GM19324 (cell line): ENCODE results near the gene LAMA1.
"Not testable (repeated sequence)": the region's sequence is repeated elsewhere in the genome, so short reads cannot be mapped to it uniquely, and the experiment has no call there.

Experiments used
- ATAC-seq: cut with Tn5 transposase; IDR thresholded peaks from one replicate; pipeline ENCODE4 v1.9.1; 2021; ENCODE audit warnings: mild to moderate bottlenecking, moderate library complexity; ENCODE audit not compliant: unreplicated experiment, low FRiP score

LAMA1 gene, protein sequence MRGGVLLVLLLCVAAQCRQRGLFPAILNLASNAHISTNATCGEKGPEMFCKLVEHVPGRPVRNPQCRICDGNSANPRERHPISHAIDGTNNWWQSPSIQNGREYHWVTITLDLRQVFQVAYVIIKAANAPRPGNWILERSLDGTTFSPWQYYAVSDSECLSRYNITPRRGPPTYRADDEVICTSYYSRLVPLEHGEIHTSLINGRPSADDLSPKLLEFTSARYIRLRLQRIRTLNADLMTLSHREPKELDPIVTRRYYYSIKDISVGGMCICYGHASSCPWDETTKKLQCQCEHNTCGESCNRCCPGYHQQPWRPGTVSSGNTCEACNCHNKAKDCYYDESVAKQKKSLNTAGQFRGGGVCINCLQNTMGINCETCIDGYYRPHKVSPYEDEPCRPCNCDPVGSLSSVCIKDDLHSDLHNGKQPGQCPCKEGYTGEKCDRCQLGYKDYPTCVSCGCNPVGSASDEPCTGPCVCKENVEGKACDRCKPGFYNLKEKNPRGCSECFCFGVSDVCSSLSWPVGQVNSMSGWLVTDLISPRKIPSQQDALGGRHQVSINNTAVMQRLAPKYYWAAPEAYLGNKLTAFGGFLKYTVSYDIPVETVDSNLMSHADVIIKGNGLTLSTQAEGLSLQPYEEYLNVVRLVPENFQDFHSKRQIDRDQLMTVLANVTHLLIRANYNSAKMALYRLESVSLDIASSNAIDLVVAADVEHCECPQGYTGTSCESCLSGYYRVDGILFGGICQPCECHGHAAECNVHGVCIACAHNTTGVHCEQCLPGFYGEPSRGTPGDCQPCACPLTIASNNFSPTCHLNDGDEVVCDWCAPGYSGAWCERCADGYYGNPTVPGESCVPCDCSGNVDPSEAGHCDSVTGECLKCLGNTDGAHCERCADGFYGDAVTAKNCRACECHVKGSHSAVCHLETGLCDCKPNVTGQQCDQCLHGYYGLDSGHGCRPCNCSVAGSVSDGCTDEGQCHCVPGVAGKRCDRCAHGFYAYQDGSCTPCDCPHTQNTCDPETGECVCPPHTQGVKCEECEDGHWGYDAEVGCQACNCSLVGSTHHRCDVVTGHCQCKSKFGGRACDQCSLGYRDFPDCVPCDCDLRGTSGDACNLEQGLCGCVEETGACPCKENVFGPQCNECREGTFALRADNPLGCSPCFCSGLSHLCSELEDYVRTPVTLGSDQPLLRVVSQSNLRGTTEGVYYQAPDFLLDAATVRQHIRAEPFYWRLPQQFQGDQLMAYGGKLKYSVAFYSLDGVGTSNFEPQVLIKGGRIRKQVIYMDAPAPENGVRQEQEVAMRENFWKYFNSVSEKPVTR (N-terminal part only)

DNA sequence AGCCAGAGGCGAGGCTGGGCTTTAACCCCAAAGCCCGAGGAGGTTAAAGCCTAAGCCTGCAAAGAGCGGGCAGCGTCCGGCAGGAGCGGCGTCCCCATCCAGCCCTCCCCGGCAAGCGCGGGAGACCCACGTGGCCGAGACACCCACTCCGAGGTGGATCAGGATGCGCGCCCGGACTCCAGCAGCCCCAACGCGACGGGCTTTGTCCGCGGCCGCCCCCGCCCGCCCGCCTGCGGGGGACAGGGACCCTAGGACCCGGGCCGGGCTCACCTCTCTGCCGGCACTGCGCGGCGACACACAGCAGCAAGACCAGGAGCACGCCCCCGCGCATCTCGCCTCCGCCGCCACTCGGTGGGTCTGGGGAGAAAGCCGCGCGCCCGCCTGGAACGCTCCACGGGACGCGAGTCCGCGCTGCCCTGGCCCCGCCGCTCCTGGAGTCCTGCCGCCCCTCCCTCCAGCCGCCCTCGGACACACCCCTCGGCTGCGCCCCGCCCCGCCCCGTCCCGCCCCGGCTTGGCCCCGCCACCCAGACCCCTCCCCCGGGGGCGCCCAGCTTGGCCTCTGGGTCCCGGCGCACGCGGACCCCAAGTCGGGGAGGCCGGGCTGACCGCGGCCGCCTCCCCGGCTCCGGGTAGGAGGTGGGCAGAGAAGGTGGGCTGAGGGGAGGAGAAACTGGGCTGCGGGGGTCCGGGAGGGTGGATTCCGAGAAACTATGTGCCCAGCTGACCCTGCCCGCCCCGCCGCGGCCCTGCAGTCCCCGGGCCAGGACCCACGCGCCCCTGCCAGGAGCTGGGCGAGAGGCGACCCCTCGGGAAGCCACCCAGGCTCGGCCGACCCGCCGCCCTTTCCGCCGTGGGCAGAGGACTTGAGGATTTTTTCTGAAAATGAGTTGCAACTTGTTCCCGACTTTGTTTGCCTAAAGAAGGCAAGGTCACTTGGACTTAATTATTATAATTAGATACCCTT lies at the start of gene LAMA1:
Gene LAMA1, minus strand, starts transcription at position 408 of the 966 bp plus-strand sequence. Its CDS starts 77 bp downstream, at position 331.
- no peak for ATAC-seq

DNA sequence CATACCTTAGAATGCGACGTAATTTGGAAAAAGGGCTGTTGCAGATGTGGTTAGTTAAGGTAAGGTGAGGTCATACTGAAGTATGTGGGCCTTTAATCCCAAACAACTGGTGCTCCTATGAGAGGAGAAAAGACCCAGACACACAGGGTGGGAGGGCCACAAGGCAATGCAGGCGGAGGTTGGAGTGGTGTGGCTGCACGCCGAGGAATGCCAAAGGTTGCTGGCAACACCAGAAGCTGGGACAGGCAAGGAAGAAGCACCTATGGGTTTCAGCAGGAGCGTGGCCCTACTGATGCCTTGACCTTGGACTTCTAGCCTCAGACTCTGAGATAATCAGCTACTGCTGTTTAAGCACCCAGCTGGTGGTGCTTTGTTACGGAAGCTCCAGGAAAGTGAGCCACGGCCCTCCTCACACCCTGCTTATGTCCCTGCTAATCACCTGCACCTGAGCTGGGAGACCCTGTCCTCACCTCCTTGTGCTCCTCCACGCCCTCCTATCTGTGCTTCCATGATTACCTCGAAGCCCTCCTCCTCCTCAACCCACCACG lies 48.3 kb upstream of the LAMA1 start:
- no peak for ATAC-seq

DNA sequence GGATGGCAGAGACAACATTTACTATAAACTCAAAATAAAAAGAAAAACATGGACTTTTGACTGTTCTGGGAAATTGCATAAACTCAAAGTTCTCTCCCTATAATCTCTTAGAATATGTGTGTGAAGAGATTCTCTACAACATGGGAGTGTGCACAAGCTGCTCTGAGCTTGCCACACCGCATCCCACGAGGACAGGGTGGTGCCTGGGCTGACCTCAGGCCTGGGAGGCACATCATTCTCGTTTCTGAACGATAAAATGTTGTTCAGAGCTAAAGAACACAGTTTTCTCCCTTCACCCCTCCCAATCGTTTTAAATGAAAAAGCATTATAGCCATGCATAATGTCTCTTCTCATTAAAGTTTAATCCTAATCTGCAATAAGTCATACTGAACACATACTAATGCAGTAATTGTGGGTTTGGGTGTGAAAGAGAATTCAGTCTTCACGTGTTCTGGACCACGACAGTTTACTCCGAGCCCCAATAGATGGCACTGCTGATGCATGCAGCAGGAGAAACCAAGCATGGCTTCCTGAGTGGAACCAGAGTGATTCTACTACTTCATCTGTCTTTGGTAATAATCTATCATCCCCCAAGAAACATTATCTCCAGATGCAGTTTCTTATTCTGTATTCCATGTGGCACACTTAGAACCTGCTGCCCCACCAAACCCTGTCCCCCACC lies 46.9 kb upstream of the LAMA1 start:
- no peak for ATAC-seq

DNA sequence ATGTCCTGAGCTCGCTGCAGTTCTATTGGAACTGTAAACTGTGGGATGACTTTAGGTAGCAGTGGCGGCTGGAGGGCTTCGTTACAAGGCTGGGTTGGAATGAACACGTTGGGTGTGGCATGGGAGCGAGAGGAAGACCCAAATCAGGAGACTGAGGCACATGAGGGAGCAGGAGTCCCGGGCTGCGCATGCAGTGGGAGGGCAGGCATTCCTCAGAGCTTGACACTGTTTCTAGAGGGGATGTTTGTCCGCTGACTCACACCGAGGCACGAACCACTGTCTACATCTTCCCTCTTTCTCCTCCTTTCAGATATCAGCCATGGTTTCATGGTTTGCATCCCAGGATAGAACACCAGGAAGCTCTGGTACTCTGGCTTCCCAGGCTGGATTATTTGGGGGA lies 40.6 kb upstream of the LAMA1 start:
- ATAC-seq, result no peak

DNA sequence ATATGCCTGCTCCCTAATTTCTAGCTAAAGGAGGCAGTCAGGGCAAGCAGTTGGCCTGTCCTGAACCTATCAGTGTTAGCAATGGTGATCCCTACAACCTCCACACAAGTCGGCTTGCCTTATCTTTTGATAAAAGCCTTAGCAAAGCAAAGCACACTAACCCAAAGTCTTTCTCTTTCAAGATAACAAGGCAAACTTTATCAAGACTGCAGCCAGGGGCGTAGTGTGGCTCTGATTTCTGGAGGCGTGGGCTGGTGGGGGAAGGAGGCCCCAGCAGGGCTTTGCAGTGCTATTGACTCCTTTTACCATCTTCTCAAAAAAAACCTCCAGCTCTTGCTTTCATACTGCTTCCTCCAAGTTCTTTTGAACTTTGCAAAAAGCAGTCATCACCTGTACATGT lies 40.2 kb upstream of the LAMA1 start:
- no peak for ATAC-seq

DNA sequence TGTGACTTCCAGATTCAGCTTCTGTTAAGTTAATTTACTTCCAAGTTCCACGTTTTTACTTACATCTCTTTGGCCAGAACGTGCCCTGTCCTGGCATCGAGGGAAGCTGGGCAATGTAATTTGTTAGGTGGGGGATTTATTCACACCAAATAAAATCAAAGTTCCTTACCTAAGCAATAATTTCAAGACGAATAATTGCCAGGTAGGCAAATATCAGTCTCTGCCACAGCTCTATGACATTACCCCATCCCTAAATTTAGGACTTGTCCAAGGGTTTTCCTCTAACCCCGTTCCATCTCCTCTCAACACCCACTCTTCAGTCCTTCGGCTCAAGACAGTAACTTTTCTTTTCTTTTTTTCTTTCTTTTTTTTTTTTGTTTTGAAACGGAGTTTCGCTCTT lies 38.3 kb upstream of the LAMA1 start:
- no peak for ATAC-seq

DNA sequence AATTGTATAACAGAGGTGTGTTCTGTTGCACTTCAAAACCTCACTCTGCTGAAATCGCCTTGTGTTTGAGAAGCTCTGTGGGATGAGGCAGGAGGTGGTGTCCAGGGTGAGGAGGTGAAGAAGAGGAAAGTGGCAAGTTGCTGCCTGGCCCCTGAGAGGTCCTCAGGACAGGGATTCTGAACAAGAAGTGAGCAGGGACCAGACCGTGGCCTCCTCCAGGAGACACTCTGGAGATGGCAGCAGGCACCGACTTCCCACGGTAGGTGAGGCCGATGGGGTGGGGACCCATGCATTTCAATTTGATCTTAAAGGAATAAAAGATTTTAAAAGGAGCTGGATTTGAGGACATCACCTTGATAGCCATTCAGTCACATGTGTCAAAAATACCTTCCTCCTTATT lies 37.5 kb upstream of the LAMA1 start:
- ATAC-seq, result no peak

DNA sequence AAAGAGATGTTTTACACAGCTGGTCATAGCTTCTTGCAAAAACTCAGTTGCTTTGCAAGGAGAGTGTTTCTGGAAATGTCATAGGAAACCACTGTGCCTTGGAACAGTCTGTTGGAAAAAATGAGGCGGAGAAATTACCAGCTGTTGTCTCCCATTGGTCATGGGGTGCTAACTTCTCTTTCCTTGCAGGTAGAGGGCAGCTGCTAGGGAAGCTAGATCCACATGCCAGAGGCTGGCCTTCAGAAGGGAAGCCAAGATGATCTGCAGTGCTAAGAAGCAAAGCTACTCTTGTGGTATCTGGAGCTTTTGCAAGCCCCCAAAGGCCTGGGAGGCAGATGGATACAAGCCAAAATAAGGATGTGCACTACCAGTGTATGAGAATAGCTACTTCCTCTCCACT lies 34.8 kb upstream of the LAMA1 start:
- ATAC-seq, result no peak

DNA sequence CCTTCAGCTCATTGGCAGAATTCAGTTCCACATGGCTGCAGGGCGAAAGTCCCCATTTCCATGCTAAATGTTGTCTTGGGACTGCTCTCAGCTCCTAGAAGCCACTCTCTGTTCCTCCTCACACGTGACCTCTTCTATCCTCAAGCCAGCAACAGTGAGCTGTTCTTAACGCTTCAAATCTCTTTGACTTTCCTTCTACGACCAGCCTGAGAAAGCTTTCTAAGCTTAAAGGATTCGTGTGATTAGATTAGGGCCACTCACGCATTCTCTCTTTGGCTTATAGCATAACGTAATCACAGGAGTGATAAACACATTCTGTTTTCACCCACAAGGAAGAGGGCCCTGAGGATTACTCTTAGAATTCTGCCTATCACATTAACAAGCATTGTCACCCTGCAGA lies 29.8 kb upstream of the LAMA1 start:
- ATAC-seq, result no peak

DNA sequence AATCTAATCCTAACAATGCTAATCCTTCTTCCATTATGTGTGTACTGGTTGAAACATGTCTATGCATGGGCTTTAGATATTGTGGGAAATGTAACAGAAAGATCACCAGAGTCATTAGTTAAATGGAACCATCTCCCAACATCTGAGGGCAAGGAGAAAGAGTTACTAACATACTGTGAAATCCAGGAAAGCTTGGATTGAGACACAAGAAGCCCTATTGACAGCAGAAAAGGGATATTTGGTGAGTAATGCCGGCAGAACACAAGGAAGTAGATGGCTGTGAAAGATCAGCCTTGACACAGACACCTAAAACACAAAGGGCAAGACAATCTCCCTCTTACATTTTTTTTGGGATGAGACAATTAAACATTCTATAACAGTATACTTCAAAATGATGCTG lies 28.5 kb upstream of the LAMA1 start:
- ATAC-seq, result no peak

DNA sequence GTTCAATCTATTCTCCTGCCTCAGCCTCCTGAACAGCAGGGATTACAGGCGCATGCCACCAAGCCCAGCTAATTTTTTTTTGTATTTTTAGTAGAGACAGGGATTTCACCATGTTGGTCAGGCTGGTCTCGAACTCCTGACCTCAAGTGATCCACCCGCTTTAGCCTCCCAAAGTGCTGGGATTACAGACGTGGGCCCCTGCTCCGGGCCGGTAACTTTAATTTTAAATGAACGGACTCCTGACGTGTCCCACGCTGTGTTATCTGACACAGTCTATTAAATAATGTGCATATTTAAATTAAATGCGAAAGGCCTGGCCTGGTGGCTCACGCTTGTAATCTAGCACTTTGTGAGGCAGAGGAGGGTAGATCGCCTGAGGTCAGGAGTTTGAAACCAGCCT lies 27.3 kb upstream of the LAMA1 start:
- ATAC-seq, result not testable (repeated sequence)

DNA sequence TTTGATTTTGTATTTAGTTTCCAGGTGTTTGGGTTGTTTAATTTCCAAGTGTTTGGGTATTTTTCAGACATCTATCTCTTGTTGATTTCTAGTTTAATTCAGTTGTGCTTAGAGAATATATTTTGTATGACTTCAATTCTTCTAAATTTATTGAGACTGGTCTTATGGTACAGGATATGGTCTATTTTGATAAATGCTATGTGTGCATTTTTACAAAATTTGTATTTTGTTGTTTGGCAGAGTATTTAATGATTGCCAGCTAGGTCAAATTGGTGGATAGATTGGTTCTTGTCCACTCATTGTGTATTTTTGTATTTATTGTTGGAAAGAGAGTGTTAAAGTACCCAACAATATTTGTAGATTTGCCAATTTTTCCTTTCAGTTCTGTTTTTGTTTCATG lies 23.7 kb upstream of the LAMA1 start:
- ATAC-seq, result no peak

DNA sequence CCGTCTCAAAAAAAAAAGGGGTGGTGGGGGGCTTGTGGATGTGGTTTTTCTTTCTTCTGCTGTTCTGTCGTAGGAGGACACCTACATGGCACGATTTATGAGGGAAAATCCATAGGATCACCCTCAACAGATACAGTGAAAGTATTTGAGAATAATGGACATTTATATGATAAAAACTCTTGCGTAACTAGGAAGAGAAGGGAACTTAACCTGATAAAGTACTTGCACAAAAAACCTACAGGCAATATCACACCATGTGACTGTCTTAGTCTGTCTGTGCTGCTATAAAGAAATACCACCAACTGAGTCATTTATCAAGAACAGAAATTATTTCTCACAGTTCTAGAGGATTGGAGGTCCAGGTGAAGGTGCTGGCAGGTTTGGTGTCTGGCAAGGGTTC lies 21.8 kb upstream of the LAMA1 start:
- ATAC-seq, result no peak

DNA sequence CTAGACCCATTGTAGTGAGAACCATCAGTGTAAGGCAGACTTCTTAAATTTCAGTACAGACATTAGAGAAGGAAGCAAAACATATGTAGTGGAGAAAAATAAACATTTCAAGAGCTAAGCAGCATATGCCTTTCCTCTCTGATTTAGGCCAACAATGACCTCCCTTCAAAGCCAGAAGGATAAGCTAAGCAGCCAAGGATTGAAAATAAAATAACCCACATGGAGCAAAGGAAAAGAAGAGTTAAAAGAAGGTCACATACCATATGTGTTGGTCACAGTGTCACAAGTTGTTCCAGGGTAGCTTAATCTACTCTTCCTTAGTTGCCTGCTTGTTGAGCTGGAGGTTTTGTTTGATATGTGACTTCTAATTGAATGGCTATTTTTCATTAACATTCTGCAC lies 15.6 kb upstream of the LAMA1 start:
- ATAC-seq, result no peak

DNA sequence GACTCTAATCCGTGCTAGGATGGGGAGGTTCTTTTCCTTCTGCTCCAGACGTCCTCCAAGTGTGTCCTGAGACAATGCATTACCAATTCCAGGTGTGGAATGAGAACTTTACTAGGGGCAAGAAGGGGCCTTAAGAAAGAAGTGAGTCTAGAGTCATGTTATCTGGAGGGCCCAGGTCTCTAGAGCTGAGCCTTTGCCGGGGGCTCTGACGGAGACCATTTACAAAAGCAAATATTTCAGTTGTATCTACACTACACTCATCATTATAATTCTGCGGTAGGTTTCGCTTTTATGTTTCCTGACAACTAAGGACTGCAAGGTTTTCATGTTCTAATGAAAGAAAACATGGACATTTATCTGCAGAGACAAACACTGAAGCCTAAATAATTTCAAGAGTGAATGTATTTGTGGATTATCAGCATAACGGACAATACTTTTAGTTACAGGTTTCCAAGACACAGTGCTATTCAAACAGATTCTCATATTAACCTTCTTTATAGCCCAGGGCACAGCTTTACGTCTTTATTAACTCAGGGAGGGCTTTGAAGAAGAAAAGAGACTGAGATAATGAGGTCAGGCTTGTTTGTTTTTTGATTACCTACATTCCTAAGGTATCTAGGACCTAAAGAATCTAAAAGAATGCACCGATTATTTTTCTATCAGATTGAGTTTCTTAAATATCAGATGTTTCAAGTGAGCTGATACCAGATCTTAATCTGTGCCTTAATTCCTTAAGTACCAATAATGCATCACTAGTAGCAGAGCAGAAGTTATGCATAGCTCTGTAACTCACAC lies 15.0 kb upstream of the LAMA1 start:
- ATAC-seq, result no peak

DNA sequence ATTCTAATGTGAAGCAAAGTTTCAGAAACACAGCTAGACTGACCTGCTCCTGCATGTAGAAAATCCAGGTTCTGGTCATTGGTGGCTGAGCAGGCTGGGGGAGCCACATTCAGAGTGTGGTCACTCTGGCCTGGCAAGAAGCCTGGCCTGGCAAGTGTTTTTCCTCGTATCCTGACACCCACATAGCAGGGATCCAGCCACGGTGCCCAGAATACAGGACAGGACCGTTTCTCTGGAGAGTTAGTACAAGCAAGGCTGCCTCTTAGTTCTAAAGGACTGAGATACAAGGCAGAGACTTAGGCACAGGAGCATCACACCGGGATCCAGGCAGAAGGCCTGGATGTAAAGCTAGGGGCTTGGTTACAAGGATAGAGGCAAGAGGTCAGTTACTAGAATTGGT lies 4.8 kb upstream of the LAMA1 start:
- no peak for ATAC-seq

DNA sequence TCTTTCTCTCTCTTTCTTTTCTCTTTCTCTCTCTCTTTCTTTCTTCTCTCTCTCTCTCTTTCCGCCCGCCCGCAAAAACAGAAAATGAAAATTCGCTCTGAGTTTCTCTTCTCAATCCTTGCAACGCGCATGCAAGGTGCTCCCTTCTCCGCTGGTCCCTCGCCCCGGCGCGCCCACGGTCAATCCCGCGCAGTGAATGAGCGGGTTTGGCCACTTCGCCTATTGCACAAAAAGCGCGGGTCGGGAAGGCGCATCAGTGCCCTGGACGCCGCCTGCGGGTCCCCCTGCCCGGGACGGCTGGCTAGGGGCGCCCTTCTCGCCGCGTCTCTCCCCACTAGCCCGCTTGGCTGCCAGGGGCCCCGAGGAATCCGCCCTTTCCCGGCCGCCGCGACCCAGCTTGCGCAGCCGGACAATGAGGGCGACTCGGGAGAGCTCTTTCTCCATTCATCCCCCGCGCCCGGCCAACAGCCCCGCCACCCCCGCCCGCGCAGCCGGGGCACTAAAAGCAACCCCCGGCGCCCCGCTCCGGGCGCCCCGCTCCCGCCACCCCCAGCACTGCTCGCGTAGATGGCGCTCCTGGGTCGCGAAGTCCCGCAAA lies 706 bp downstream of the LAMA1 start:
- no peak for ATAC-seq
